PFSK-1 (cell line): Measurements from ENCODE around the gene SCFD1.

ENCODE experiments used
- POLR2AphosphoS5 ChIP-seq: IDR thresholded peaks from 2 replicates; pipeline ENCODE4 v1.6.1; 2012; ENCODE audit warnings: low read depth, mild to moderate bottlenecking, control low read depth, low read length, moderate library complexity
- REST ChIP-seq, 2 experiments: IDR thresholded peaks; 2 replicates each; pipeline versions ENCODE4 v1.6.1 to v1.8.0; 2011 to 2012; ENCODE audit warnings: low read depth in 2 of 2, low read length in 2 of 2, control low read depth in 1 of 2, inconsistent platforms in 1 of 2, mild to moderate bottlenecking in 1 of 2, moderate library complexity in 1 of 2; ENCODE audit not compliant: insufficient read depth in 1 of 2

DNA sequence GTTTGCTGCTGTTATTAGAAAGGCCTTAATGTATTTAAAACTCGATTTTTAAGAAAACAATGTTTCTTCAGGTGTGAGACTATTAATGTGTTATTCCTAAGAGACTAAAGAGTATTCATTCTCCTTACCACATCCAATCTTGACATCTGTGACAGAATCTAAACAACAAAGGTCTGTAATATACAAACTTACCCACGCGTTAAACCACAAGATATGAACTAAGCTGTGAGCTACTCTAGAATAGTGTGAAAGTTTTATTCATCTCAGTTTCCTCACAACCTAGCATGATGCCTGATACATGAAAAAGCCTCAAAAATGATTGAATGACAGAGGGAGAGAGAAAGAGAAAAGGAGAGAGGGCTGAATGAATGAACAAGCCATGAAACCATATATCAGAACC lies 135.0 kb downstream of the SCFD1 start:
- no peak for TF ChIP-seq POLR2AphosphoS5
- no peak for TF ChIP-seq REST (IDR thresholded peaks at IDR 0.05; ENCODE audit: insufficient read depth in 1 of 2, low read depth in 2 of 2, low read length in 2 of 2)
